Ishikawa (cell line): ENCODE data around the gene DNPEP.

ENCODE experiments used
- EGR1 ChIP-seq: IDR thresholded peaks from 2 replicates; pipeline ENCODE4 v1.6.1; 2012
- EP300 ChIP-seq: IDR thresholded peaks from 2 replicates; pipeline ENCODE4 v1.6.1; 2012; ENCODE audit warnings: borderline replicate concordance
- FOXM1 ChIP-seq: IDR thresholded peaks from 2 replicates; pipeline ENCODE4 v1.6.1; 2012; ENCODE audit warnings: low read depth, borderline replicate concordance
- NFIC ChIP-seq: IDR thresholded peaks from 2 replicates; pipeline ENCODE4 v1.6.1; 2012
- TAF1 ChIP-seq: IDR thresholded peaks from 2 replicates; pipeline ENCODE4 v1.6.1; 2012; ENCODE audit warnings: low read depth, mild to moderate bottlenecking
- YY1 ChIP-seq: IDR thresholded peaks from 2 replicates; pipeline ENCODE4 v1.6.1; 2012; ENCODE audit warnings: low read depth
- TF ChIP-seq, protein P1 (sequence below): IDR thresholded peaks from 2 replicates; pipeline ENCODE4 v1.6.1; 2012; ENCODE audit warnings: low read depth, mild to moderate bottlenecking

DNA sequence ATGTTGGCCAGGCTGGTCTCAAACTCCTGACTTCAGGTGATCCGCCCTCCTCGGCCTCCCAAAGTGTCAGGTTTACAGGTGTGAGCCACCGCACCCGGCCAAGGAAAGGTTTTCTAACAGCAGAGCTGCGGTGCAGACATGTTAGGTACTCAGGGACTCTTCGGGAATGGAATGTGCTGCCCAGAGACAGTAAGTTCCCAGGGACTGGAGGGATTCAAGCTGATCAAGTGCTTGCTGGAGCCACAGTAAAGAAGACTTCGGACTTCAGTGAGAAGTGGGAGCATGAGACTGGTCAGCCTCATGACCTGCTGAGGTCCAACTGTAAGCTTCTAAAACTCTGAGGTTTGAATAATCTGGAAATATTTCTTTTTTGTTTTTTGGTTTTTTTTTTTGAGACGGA lies 22.7 kb upstream of the DNPEP start:
- TF ChIP-seq YY1 (no peak), EGR1 (no peak), FOXM1 (no peak), EP300 (no peak), NFIC (no peak), TAF1 (no peak)
- TF ChIP-seq, protein P1, sequence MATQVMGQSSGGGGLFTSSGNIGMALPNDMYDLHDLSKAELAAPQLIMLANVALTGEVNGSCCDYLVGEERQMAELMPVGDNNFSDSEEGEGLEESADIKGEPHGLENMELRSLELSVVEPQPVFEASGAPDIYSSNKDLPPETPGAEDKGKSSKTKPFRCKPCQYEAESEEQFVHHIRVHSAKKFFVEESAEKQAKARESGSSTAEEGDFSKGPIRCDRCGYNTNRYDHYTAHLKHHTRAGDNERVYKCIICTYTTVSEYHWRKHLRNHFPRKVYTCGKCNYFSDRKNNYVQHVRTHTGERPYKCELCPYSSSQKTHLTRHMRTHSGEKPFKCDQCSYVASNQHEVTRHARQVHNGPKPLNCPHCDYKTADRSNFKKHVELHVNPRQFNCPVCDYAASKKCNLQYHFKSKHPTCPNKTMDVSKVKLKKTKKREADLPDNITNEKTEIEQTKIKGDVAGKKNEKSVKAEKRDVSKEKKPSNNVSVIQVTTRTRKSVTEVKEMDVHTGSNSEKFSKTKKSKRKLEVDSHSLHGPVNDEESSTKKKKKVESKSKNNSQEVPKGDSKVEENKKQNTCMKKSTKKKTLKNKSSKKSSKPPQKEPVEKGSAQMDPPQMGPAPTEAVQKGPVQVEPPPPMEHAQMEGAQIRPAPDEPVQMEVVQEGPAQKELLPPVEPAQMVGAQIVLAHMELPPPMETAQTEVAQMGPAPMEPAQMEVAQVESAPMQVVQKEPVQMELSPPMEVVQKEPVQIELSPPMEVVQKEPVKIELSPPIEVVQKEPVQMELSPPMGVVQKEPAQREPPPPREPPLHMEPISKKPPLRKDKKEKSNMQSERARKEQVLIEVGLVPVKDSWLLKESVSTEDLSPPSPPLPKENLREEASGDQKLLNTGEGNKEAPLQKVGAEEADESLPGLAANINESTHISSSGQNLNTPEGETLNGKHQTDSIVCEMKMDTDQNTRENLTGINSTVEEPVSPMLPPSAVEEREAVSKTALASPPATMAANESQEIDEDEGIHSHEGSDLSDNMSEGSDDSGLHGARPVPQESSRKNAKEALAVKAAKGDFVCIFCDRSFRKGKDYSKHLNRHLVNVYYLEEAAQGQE: no peak
